OCI-LY7 (cell line): Measurements from ENCODE around the gene RPS21.

Source experiments
- EZH2phosphoT487 ChIP-seq: fragments of 200-600 bp; sonication (generic); IDR thresholded peaks from 2 replicates; pipeline ENCODE4 v1.6.1; 2018; ENCODE audit warnings: low read depth, borderline replicate concordance, mild to moderate bottlenecking, mixed run types, antibody characterized with exemption, low read length, moderate library complexity, mixed read lengths
- TF ChIP-seq, protein P1 (sequence below): fragments of 200-600 bp; sonication (generic); conservative IDR thresholded peaks from 2 replicates; pipeline ENCODE4 v1.5.1; 2014; ENCODE audit warnings: mild to moderate bottlenecking, antibody characterized with exemption, low read length, moderate library complexity, mixed read lengths

DNA sequence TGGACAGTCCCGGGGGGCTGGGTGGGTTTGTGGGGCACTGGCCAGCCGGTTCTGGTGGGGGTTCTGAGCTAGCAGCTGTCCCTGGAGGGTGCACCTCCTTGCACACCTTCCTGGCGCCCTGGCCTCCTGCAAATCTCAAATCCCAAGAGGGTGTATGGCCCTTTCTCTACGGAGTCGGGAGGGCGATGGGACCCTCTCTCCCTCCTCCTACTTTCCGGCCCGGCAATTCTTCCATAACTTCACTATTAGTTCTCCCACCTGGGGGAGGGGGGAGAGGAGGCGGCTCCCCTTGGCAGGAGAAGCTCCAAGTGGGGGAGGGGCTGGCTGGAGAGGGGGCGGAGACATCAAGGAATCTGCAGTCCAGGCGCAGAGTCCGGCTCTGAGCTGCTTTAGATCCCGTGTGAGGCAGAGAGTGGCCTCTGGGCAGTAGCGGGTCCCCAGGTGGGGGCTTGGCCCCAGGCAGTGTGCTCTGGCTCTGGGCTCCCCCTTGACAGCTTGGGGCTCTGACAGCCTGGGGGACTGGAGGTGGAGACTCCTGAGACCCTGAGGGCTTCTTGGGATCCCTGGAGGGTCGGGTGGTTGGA lies 18.4 kb upstream of the RPS21 start:
- TF ChIP-seq, protein P1, sequence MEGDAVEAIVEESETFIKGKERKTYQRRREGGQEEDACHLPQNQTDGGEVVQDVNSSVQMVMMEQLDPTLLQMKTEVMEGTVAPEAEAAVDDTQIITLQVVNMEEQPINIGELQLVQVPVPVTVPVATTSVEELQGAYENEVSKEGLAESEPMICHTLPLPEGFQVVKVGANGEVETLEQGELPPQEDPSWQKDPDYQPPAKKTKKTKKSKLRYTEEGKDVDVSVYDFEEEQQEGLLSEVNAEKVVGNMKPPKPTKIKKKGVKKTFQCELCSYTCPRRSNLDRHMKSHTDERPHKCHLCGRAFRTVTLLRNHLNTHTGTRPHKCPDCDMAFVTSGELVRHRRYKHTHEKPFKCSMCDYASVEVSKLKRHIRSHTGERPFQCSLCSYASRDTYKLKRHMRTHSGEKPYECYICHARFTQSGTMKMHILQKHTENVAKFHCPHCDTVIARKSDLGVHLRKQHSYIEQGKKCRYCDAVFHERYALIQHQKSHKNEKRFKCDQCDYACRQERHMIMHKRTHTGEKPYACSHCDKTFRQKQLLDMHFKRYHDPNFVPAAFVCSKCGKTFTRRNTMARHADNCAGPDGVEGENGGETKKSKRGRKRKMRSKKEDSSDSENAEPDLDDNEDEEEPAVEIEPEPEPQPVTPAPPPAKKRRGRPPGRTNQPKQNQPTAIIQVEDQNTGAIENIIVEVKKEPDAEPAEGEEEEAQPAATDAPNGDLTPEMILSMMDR: no peak
- no peak for TF ChIP-seq EZH2phosphoT487
